Stimulated activated CD4-positive, alpha-beta T cell treated with anti-CD3 and anti-CD28 coated beads, TNF-alpha, amount 100 ng/mL, for 24 hours (primary cell): ENCODE results near the gene SLC35G2.
"Not testable (repeated sequence)": the region's sequence is repeated elsewhere in the genome, so short reads cannot be mapped to it uniquely, and the experiment has no call there.

Experiments used
- DNase-seq, 3 experiments: peaks; one replicate each; pipeline ENCODE4 v3.0.0-alpha.2; 2020; ENCODE audit warnings: low read depth in 3 of 3

SLC35G2 gene

GRCh38 chr3:136885357-136886213 is 66.7 kb downstream of the SLC35G2 start:
- no peak for DNase-seq

GRCh38 chr3:136889947-136890346 is 71.0 kb downstream of the SLC35G2 start:
- DNase-seq = no peak

- DNase-seq = no peak
Measured at GRCh38 chr3:136891934-136892855, 73.3 kb downstream of the SLC35G2 start.

GRCh38 chr3:136893848-136894443 is 75.0 kb downstream of the SLC35G2 start:
- no peak for DNase-seq

DNA sequence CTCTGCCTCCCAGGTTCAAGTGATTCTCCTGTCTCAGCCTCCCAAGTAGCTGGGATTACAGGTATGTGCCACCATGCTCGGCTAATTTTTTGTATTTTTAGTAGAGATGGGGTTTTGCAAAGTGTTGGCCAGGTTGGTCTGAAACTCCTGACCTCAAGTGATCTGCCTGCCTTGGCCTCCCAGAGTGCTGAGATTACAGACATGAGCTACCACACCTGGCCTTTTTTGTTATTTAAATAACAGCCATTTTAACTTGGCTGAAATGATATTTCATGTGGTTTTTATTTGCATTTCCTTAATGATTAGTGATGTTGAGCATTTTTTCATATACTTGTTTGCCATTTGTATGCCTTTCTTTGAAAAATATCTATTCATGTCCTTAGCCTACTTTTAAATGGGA is 78.2 kb downstream of the SLC35G2 start:
- DNase-seq = not testable (repeated sequence)

GRCh38 chr3:136898549-136898948 is 79.6 kb downstream of the SLC35G2 start:
- no peak for DNase-seq

GRCh38 chr3:136898954-136899353 is 80.0 kb downstream of the SLC35G2 start:
- DNase-seq = no peak

DNA sequence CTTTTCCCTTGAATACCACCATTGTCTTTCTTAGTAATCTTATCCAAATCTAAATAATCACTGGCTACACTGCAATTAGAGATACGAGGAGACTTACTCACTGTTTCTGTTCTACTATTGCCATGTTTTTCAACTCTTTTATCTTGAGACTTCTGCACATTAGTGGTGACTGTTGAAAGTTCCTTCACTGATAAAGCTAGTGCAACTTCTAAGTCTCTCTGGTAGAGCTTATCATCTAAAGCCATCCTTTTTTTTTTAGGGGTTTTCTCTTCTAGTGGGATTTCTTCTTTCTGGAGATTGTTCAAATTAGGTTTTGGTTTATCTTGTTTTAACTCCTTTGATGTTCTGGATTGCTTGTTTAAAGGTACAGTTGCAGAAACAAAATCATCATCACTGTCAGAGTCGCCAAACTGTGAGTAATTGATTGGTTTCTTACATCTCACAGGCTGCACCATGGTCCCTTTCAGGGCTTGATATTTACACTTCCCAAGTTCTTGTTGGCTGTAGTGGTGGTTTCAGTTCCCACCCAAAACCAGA is 80.8 kb downstream of the SLC35G2 start:
- no peak for DNase-seq

DNA sequence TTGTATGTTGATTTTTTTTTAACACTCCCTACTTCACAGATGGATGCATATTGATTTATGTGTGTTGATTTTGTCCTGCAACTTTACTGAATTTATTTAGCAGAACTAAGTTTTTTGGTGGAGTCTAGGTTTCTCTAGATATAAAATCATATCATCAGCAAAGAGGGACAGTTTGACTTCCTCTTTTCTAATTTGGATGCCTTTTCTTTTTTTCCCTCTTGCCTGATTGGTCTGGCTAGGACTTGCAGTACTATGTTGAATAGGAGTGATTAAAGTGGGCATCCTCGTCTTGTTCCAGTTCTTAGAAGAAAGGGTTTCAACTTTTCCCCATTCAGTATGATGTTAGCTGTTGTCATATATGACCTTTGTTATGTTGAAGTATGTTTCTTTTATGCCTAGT is 81.8 kb downstream of the SLC35G2 start:
- DNase-seq = not testable (repeated sequence)

DNA sequence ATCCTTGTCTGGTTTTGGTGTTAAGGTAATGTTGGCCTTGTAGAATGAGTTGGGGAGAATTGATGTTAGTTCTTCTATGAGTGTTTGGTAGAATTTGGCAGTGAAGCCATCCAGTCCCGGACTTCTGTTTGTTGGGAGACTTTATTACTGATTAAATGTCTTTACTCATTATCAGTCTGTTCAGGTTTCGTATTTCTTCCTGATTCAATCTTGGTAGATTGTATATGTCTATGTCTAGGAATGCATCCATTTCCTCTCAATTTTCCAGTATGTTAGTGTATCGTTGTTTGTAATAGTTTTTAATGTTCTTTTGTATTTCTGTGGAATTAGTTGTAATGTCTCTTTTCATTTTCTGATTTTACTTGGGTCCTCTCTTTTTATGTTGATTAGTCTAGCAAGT is 82.5 kb downstream of the SLC35G2 start:
- no peak for DNase-seq

- DNase-seq = not testable (repeated sequence)
Measured at GRCh38 chr3:136902530-136902929, 83.6 kb downstream of the SLC35G2 start.

GRCh38 chr3:136903899-136904298 is 85.0 kb downstream of the SLC35G2 start:
- no peak for DNase-seq

GRCh38 chr3:136904746-136905145 is 85.8 kb downstream of the SLC35G2 start:
- no peak for DNase-seq
